GM21576 (cell line): ENCODE results near the gene PAOX.
"Not testable (repeated sequence)": the region's sequence is repeated elsewhere in the genome, so short reads cannot be mapped to it uniquely, and the experiment has no call there.

Experiments used
- ATAC-seq: cut with Tn5 transposase; IDR thresholded peaks from one replicate; pipeline ENCODE4 v1.9.1; 2021; ENCODE audit warnings: mild to moderate bottlenecking, moderate library complexity; ENCODE audit not compliant: unreplicated experiment

Gene PAOX

DNA sequence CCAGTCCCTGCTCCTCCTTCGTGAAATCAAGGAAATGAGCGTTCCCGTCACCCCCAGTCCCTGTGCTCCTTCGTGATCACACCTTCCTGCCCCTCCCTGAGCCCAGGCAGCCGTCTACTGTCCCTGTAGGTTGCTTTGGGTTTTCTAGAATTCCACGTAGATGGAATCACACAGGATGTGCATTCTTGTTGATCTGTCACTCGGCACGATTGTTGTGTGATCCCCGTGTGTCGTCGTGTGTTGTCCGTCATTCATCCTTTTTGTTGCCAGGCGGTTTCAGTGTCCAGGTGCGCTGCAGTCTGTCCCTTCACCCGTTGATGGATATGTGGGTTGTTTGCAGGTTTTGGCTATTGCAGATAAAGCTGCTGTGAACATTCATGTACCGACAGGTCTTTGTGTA lies 24.3 kb downstream of the PAOX start:
- no peak for ATAC-seq

GRCh38 chr10:133403784-133404183 lies 24.7 kb downstream of the PAOX start:
- no peak for ATAC-seq

DNA sequence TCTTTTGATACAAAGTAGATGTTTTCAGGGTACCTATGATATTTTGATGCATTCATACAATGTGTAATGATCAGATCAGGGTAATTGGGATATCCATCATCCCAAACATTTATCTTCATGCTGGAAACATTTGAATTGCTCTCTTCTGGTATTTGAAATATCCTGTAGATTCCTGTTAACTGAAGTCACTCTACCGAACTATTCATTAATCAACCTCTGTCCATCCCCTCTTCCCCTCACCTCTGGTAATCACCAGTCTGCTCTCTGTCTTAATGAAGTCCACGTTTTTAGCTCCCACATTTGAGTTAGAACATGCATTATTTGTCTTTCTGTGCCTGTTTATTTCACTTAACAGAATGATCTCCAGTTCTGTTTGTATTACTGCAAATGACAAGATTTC lies 26.2 kb downstream of the PAOX start:
- no peak for ATAC-seq

DNA sequence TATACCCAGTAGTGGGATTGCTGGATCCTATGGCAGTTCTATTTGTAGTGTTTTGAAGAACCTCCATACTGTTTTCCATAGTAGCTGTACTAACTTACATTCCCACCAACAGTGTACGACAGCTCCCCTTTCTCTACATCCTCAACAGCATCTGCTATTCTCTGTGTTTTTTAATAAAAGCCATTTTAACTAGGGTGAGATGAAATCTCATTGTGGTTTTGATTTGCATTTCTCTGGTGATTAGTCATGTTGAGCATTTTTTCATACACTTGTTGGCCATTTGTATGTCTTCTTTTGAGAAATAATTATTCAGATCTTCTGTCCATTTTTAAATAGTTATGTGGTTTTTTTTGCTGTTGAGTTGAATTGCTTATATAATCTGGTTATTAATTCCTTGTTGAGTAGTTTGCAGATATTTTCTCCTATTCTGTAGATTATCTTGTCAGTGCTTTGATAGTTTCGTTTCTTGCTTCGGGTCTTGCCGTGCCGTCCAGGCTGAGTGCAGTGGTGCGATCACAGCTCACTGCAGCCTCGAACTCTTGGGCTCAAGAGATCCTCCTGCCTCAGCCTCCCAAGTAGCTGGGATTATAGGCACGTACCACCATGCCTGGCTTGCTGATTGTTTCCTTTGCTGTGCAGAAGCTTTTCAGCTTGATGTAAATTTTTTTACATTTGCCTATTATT lies 26.9 kb downstream of the PAOX start:
- peak; percentile 44 for ATAC-seq

GRCh38 chr10:133411523-133412380 lies 32.7 kb downstream of the PAOX start:
- no peak for ATAC-seq

- ATAC-seq: no peak
Measured at GRCh38 chr10:133412381-133412711, 33.3 kb downstream of the PAOX start.

GRCh38 chr10:133414401-133414800 lies 35.3 kb downstream of the PAOX start:
- ATAC-seq: not testable (repeated sequence)

GRCh38 chr10:133415752-133416151 lies 36.7 kb downstream of the PAOX start:
- ATAC-seq: no peak

DNA sequence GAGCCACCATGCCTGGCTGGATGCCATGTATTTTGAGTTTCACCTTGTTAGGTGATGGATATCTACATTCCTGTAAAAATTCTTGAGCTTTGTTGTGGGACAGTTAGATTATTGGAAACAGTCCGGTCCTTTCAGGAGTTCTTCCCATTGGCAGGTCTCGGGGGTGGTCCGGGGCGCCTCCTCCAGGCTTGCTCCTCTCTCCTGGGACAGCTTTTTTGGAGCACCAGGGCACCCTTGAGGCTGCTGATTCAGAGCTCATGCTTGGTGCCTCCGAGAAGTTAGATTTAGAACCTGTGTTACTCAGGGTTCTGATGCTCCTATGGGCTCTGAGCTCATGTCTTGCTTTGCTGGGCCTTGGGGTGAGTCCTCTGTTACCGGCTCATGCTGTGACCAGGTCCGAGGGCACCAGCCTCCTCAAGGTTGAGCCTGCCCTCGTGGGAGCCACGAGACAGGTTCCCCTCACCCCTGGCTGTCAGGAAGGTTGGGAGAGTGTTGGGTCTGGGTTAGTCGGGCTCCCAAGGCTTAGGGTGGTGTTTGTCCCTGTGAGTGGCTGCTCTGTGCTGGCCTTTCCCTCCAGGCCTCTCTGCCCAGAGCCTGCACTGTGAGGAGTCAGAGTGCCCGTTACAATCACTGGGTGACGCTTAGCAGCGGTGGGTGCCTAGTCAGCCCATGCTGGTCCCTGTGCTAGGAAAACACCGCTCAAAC lies 39.4 kb downstream of the PAOX start:
- ATAC-seq: no peak

- no peak for ATAC-seq
Measured at GRCh38 chr10:133419211-133419950, 40.3 kb downstream of the PAOX start.

DNA sequence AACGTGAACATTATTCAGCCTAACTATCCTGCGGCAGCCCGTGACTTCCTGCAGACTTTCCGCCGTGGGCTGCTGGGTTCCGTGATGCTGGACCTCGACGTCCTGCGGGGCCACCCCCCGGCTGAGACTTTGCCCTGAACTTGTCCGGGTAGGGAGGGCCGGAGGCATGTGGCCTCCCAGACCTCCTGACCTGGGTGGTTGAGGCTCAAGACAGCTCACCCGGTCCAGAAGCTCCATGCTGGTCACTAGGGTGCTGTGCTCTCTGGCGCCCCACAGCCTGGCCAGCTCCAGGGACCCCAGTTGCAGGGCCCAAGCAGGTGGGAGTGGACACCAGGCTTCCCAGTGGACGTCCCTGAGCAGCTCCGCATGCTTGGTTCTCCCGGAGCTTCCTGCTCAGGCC lies 41.0 kb downstream of the PAOX start:
- no peak for ATAC-seq

DNA sequence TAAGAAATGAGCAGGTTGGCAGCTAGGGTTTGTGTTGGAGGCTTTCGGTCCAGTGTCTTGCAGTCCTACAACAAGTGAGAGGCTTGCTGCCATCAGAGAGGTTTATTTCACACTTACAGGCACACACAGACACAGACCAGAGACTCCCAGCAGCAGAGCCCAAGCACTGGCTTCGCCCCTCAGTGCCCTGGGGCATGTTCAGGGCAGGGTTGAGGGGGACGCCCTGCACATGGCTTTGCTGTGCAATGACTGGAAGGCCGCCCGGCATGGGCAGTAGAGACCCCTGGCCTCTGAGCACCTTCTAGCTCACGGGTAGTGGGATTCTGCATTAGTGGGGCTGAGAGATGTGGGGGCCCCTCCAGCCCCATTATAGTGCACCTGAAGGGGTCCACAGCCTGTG lies 41.5 kb downstream of the PAOX start:
- no peak for ATAC-seq

DNA sequence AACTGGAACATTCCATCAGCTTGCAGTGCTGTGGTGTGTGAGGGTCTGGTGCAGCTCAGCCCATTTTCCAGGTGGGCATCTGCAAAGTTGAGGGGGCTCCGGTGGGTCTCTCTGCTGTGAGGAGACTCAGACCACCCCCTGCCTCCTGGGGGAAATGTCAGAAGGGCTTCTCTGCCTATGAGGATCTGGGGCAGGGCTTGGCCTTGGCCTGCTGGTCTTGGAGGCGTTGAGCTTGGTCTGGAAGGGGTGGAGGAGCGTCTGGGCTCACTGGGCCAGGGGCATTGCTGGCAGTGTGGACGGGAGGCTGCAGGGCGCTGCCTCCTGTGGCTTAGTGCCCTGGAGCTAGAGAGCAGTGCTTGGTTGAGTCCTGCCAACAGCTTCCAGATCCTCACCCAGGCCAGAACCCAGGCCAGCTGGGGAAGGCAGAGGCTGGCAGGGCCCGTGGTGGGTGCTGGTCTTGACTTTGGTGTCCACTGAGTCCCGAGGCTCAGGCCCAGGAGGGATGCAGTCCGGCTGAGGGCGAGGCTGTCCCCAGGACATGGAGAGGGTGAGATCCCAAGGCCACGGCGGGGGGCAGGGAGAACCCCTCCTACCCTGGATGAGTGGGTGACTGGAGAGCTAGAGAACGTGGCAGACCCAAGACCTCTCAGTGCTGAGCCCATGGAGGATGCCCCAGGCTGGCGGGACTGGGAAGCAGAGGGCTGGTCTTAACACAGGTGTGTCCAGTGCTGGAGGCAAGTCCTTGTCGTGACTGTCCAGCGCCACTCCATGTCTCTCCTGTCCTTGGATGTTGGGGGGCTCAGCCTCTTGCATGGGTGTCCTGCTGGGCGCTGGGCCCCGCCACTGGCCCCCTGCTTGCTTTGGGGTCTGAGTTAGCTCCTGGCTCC lies 42.5 kb downstream of the PAOX start:
- ATAC-seq: no peak

GRCh38 chr10:133422223-133422806 lies 43.3 kb downstream of the PAOX start:
- ATAC-seq: no peak

DNA sequence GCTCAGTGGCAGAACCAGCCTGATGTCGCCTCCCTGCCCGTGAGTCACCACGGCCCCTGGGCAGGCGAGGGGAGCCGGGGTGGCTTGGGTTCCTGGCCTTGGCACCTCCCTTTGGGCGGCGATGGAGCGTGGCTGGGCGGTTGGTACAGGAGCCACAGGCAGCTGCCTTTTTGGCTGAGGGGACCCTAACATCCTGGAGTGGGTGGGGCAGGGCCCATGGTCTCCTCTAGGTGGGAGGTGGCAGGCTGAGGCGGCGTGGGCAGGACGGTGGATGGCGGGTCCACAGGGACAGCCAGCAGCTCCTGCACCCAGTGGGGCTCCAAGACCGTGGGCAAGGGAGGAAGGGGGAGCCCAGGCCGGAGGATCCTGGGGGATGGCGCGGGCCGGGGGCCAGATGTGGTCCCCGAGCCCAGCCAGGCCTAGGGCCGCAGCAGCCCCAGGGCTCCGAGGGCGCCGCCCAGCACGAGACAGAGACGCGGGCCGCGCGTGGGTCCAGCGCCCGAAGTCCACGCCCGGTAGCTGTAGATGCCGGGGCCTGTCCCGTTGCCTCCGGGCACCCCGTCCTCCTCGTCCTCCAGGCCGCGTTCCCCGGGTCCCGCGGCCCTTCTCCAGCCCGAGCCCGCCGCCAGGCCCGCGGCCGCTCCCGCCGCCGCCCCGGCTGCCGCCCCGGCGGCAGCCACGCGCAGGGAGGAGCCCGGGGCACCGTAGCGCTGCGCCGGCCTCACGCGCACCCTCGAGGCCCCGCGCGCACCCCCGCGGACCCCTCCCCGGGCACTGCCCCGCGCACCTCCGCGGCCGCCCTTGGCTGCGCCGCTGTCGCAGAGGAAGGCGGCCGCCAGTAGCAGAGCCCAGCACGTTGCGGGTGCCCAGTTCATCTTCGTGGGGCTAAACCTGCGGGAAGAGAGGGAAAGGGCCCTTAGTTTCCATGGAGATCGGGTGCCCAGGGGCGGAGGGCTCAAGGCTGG lies 44.0 kb downstream of the PAOX start:
- no peak for ATAC-seq

DNA sequence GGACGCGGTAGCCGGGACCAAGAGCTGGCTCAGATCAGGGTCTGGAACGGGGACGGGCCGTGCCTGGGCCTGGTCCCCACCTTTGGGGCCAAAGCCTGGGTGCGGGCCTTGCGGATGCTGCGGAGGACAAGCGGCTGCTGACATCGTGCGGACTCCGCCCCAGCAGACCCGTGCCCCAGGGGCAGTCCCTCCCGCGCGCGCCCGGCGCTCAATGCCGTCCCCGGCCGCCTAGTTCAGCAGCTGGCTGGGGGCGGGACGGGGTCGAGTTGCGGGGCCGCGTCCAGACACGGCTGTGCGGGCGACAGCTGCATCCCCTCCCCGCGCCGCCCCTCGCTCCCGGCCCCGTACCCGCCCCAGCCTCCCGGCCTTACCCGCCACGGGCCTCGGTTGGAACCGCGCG lies 45.0 kb downstream of the PAOX start:
- not testable (repeated sequence) for ATAC-seq

- not testable (repeated sequence) for ATAC-seq
Measured at GRCh38 chr10:133424601-133425000, 45.5 kb downstream of the PAOX start, which contains the start of gene SPRN. SPRN (minus strand) TSS chr10:133424625; CDS start chr10:133423681, 944 bp downstream.

- ATAC-seq: not testable (repeated sequence)
Measured at GRCh38 chr10:133429571-133429970, 50.5 kb downstream of the PAOX start.
